HepG2 (cell line): ENCODE measurements around the gene SLC35F6. TPM values are rescaled to one million over a fixed set of nuclear protein-coding genes. Genes with fewer than 3 reads are reported as not detected.

ENCODE experiments used
- ATAC-seq: fragments of 200-7000 bp; cut with Tn5 transposase; 3 replicates; pipeline ENCODE4 v1.9.1; 2020; ENCODE audit warnings: mild to moderate bottlenecking, moderate library complexity
- BruUV-seq: library from RNA; stranded (reverse); fragments of 400-500 nt; replicated peaks from 2 replicates; lab custom pipeline; 2021; lab: Mats Ljungman, UMichigan
- CTCF ChIA-PET: fragments of 300-600 bp; formaldehyde crosslinking; extraction: SDS; loops from one replicate; lab custom pipeline; 2021; ENCODE audit warnings: low total read pairs, inconsistent platforms, low intra/inter-chr PET ratio; lab: Yijun Ruan, JAX
- POLR2A ChIA-PET: fragments of 350-600 bp; sonication (Branson Sonifier 250); formaldehyde crosslinking; loops from one replicate; lab custom pipeline; 2020; ENCODE audit warnings: antibody characterized with exemption, inconsistent platforms; lab: Yijun Ruan, JAX
- DNase-seq: peaks from one replicate; pipeline ENCODE4 v3.0.0-alpha.2; 2015; ENCODE audit warnings: low spot score
- FAIRE-seq: peaks from 3 replicates; lab custom pipeline; 2011; peaks lifted over from hg19 to GRCh38; lab: Jason Lieb, UNC
- H2AFZ ChIP-seq: one replicate; pipeline ENCODE4 v1.6.1; 2011; ENCODE audit warnings: low read length, inconsistent platforms
- H3K27ac ChIP-seq: fragments of 300-600 bp; 3 replicates; pipeline ENCODE4 v1.8.0; 2011; ENCODE audit warnings: mixed run types, mild to moderate bottlenecking, mixed read lengths, low read length, inconsistent platforms; ENCODE audit not compliant: insufficient read depth; ENCODE audit errors: extremely low read length
- H3K27me3 ChIP-seq, 2 experiments: fragments of 200-600 bp in 1 of 2; 2 replicates in 1 of 2; 3 replicates in 1 of 2; pipeline versions ENCODE4 v1.6.0 to v1.8.0; 2011; ENCODE audit warnings: low read length in 2 of 2, mild to moderate bottlenecking in 2 of 2, moderate library complexity in 2 of 2, inconsistent platforms in 1 of 2; ENCODE audit not compliant: insufficient read depth in 2 of 2, control insufficient read depth in 1 of 2
- H3K36me3 ChIP-seq, 2 experiments: fragments of 200-600 bp in 1 of 2; replicated peaks in 1 of 2; 2 replicates in 1 of 2; 3 replicates in 1 of 2; pipeline versions ENCODE4 v1.5.1 to v1.8.0; 2011; ENCODE audit warnings: low read length in 2 of 2, inconsistent platforms in 1 of 2; ENCODE audit not compliant: insufficient read depth in 2 of 2, control insufficient read depth in 1 of 2
- H3K4me1 ChIP-seq: 2 replicates; pipeline ENCODE4 v1.5.1; 2012; ENCODE audit warnings: low read length, inconsistent platforms; ENCODE audit not compliant: insufficient read depth
- H3K4me2 ChIP-seq: 2 replicates; pipeline ENCODE4 v1.6.0; 2011; ENCODE audit warnings: low read depth, low read length, inconsistent platforms
- H3K4me3 ChIP-seq, 3 experiments: fragments of 200-600 bp in 1 of 3; sonication (generic), shearing (Covaris generic) in 1 of 3; replicated peaks in 1 of 3; 2 replicates each; pipeline ENCODE4 v1.5.1; 2011 to 2016; ENCODE audit warnings: low read length in 3 of 3, inconsistent platforms in 2 of 3, low read depth in 2 of 3, mild to moderate bottlenecking in 2 of 3, control low read depth in 1 of 3, mixed read lengths in 1 of 3; ENCODE audit not compliant: insufficient read depth in 1 of 3
- H3K79me2 ChIP-seq: one replicate; pipeline ENCODE4 v1.6.1; 2011; ENCODE audit warnings: low read length, inconsistent platforms; ENCODE audit not compliant: insufficient read depth
- H3K9ac ChIP-seq: 2 replicates; pipeline ENCODE4 v1.6.0; 2011; ENCODE audit warnings: mild to moderate bottlenecking, low read depth, low read length, inconsistent platforms; ENCODE audit not compliant: insufficient read depth
- H3K9me3 ChIP-seq: 2 replicates; pipeline ENCODE4 v1.5.1; 2012; ENCODE audit warnings: mild to moderate bottlenecking, low read length
- H4K20me1 ChIP-seq: 2 replicates; pipeline ENCODE4 v1.6.0; 2011; ENCODE audit warnings: inconsistent platforms, mild to moderate bottlenecking, low read length, moderate library complexity; ENCODE audit not compliant: insufficient read depth
- CEBPG ChIP-seq: IDR thresholded peaks from 2 replicates; pipeline ENCODE4 v1.6.1; 2016
- RCOR2 ChIP-seq: IDR thresholded peaks from 2 replicates; pipeline ENCODE4 v1.6.1; 2016; ENCODE audit warnings: missing biosample characterization, missing genetic modification reagents
- SCMH1 ChIP-seq: sonication (generic); formaldehyde crosslinking; IDR thresholded peaks from 2 replicates; pipeline ENCODE4 v1.9.0; 2021; ENCODE audit warnings: missing genetic modification reagents, mild to moderate bottlenecking, borderline replicate concordance
- SIX1 ChIP-seq: sonication (generic); formaldehyde crosslinking; IDR thresholded peaks from 2 replicates; pipeline ENCODE4 v1.4.0; 2020; ENCODE audit warnings: missing genetic modification reagents, borderline replicate concordance
- TERF1 ChIP-seq: sonication (generic); formaldehyde crosslinking; IDR thresholded peaks from 2 replicates; pipeline ENCODE4 v1.8.0; 2022; ENCODE audit warnings: mild to moderate bottlenecking, missing genetic modification reagents, moderate library complexity
- ZSCAN5A ChIP-seq: sonication (generic); formaldehyde crosslinking; IDR thresholded peaks from 2 replicates; pipeline ENCODE4 v1.8.0; 2022; ENCODE audit warnings: mild to moderate bottlenecking, missing genetic modification reagents, borderline replicate concordance
- WGBS: methylation state at CpG from one replicate; pipeline ENCODE4 v1.1.6; 2017; ENCODE audit warnings: low lambda C conversion rate; 5-methylcytosine and 5-hydroxymethylcytosine counted together
- in situ Hi-C: cut with HindIII; loops from 2 replicates; pipeline ENCODE4 v1.10.0; 2017; ENCODE audit warnings: low pct_unique_long_range_greater_than_20kb; ENCODE audit not compliant: extremely low pct_ligation_motif_present
- intact Hi-C: fragments of 100-400 bp; cut with micrococcal nuclease; formaldehyde crosslinking; loops from one replicate; pipeline ENCODE4 v1.10.0; 2022; ENCODE audit not compliant: unreplicated experiment
- polyA plus RNA-seq, 8 experiments: library from polyadenylated mRNA; depleted of rRNA in 3 of 8; stranded (reverse) in 7 of 8; unstranded in 1 of 8; fragments of >200 nt; fragmentation: Illumina TruSeq in 4 of 8; extraction: Trizol in 4 of 8; gene quantifications; 2 replicates each; pipeline versions ENCODE4 v1.2.1 to v1.2.3, GENCODE V29; 2011 to 2016; ENCODE audit warnings: low read depth in 4 of 8, missing spikeins in 1 of 8, mixed read lengths in 1 of 8; ENCODE audit not compliant: insufficient read depth in 1 of 8
- total RNA-seq, 5 experiments: library from RNA; depleted of rRNA; stranded (reverse); fragments of >200 nt; fragmentation: Illumina TruSeq; extraction: Trizol; gene quantifications; 2 replicates each; pipeline ENCODE4 v1.2.3, GENCODE V29; 2016; ENCODE audit warnings: low read depth in 1 of 5

Gene SLC35F6
- total and polyA plus RNA-seq, 2 of the 13 experiments (the other 11 are each of a cell fraction or from before 2014, with no cell fraction given) = 15.2 to 21.2 TPM

GRCh38 chr2:26767129-26767528, 3.0 kb downstream of the SLC35F6 start:
- no peak overlapping the region for H3K27ac ChIP-seq
- H3K9me3 ChIP-seq = no peaks in the 10 kb centered on the region
- no TSS peak for BruUV-seq
- H3K4me1 ChIP-seq = peaks cover 46% of the 10 kb centered on the region
- ChIA-PET POLR2A (interaction anchor here (1.2 to 1.3 kb wide), 4 partner anchors 8 to 18 kb away, joined by 3 to 4 read pairs (median 3); partner anchors contain the start of gene CENPA), CTCF (no interaction called here)
- no peak overlapping the region for H3K4me2 ChIP-seq
- H3K79me2 ChIP-seq = peaks cover 28% of the 10 kb centered on the region
- no peak overlapping the region for H2AFZ ChIP-seq
- no peak overlapping the region for H3K4me3 ChIP-seq
- ATAC-seq = no peak
- TF ChIP-seq ZSCAN5A (CRISPR knock-in tag) = no peak
- no peak for TF ChIP-seq CEBPG
- no peak for TF ChIP-seq SCMH1 (CRISPR knock-in tag)
- no peak for TF ChIP-seq TERF1 (CRISPR knock-in tag)
- TF ChIP-seq RCOR2 (CRISPR knock-in tag) = no peak
- TF ChIP-seq SIX1 = no peak
- H4K20me1 ChIP-seq = no peaks in the 10 kb centered on the region; the same call in 1 of the 2 replicates
- WGBS = 89% methylated on average over 5 of the region's 5 CpGs
- DNase-seq = no peak
- FAIRE-seq = no peak
- intact Hi-C loops (no loop called here), in situ Hi-C loops (no loop called here)
- peaks cover 0 to 1% of the 10 kb centered on the region in 2 experiments; a peak in 1 of 5 replicates for H3K36me3 ChIP-seq
- no peaks in the 10 kb centered on the region; a peak in 1 of 5 replicates for H3K27me3 ChIP-seq
- no peak overlapping the region for H3K9ac ChIP-seq
